NCI-H226 (cell line): ENCODE results near the gene KIF1B.
"Not testable (repeated sequence)": the region's sequence is repeated elsewhere in the genome, so short reads cannot be mapped to it uniquely, and the experiment has no call there.

Experiments
- DNase-seq: peaks from one replicate; pipeline ENCODE4 v3.0.0-alpha.2; 2015

KIF1B gene

DNA sequence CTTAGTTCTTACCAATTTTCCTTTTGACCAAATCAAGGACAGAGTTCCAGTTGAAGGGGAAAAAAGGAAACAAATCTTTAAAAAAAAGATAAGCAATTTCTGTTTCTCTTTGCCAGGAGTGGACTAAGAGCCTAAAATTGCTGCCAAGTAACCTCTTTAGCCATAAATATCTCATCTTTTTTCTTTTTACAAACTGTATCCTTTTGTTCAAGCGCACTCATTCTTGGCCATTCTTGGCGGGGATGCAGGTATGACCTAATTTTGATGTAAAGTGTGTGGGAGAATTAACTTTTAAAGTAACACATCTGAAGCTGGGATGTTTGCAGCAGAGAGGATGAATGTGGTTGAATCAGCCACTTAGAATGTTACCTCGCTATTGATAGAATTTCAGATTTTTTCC is 13.4 kb upstream of the KIF1B start:
- peak; percentile 79 for DNase-seq

DNA sequence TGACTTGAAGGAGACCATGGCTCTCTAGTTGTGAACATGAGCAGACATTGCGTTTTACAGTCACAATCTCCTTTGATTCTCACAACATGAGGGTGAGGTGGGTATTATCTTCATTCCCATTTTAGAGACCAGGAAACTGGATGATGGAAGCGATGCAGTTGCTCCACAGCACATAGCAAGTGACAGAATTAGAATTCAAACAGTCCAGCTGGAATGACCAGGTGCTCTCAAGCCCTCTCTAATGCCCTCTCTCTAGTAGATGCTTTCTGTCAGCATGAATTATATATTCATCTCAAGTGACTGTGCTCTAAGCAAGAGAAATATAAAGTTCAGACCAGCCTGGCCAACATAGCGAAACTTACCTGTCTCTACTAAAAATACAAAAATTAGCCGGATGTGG is 9.8 kb upstream of the KIF1B start:
- no peak for DNase-seq

DNA sequence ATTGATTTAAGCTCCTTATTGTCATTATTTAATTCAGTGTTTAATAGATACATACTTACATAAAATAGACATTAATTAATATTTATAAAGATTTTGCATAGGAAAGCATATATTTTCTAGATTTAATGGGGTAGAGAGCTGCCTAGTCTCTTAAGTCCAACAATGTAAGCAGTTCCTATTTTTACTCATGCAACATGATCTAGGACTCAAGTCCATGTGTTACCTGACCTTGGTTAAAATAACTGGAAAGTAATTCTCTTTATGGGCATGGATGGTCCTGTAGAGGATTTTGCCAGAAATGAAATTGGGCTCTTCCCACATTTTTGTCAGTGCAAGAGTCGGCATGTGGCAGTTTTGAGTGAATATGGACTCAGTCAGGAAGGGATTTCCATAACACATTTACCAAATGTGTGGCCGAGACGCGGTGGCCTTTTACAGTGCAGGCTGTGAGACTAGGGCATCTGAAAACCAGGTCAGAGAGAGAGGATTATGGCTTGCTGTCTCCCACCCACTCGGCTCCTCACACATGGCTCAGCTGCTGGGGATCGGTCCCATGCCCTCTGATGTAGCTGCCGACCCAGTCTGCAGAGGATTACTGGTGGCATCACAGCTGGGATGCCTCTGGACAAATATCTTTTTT is 6.2 kb upstream of the KIF1B start:
- DNase-seq = no peak

DNA sequence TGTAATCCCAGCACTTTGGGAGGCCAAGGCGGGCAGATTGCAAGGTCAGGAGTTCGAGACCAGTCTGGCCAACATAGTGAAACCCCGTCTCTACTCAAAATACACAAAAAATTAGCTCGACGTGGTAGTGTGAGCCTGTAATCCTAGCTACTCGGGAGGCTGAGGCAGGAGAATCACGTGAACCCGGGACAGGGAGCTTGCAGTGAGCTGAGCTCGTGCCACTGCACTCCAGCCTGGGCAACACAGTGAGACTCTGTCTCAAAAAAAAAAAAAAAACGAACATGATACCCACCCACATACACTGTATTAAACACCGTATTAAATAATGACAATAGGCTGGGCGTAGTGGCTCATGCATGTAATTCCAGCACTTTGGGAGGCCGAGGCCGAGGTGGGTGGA is 5.2 kb upstream of the KIF1B start:
- DNase-seq = not testable (repeated sequence)

DNA sequence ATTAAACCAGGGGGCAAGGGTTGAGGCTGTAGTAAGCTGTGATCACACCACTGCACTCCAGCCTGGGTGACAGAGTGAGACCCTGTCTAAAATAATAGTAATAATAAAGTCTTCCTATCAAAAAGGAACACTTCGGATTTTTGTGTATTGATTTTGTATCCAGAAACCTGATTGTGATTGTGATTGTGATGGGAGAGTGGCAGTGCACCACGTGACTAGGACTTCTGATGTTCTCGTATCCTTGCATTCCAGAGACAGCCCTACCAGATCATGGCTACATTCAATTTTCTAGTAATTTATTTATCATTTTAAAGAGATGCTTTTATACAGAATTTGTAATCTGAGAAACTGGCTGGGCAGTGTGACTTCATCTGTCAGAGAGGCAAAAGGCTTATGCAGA is 2.6 kb upstream of the KIF1B start:
- DNase-seq = no peak

DNA sequence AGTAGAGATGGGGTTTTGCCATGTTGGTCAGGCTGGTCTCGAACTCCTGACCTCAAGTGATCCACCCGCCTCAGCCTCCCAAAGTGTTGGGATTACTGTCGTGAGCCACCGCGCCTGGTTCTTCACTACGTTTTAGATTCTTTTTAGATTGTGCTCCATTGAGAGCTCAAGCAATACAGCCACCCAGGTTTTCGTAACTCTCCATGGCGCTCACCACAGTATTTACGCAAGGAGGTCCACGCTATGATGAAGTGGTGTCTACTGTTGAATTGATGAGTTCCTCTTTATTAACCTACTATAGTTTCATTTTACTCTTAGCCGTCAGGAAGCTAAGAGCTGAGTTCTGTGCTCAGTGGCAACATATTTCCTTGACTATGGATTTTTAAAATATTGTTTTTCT is 1.8 kb upstream of the KIF1B start:
- no peak for DNase-seq

DNA sequence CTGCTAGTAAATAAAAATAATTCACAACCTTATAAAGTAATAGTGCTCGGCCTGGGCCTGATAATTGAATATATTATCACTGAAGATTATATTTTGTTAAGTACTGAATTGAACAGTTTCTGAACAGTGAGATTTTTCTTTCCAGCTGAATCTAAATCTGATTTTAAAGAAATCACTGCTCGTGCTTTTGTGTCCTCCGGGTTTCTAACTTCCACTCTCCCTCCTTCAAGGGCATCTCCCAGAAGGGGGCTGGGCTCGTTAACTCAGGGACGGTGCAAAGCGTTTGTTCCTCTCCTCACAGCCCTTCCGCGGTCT is 823 bp upstream of the KIF1B start:
- DNase-seq = no peak

DNA sequence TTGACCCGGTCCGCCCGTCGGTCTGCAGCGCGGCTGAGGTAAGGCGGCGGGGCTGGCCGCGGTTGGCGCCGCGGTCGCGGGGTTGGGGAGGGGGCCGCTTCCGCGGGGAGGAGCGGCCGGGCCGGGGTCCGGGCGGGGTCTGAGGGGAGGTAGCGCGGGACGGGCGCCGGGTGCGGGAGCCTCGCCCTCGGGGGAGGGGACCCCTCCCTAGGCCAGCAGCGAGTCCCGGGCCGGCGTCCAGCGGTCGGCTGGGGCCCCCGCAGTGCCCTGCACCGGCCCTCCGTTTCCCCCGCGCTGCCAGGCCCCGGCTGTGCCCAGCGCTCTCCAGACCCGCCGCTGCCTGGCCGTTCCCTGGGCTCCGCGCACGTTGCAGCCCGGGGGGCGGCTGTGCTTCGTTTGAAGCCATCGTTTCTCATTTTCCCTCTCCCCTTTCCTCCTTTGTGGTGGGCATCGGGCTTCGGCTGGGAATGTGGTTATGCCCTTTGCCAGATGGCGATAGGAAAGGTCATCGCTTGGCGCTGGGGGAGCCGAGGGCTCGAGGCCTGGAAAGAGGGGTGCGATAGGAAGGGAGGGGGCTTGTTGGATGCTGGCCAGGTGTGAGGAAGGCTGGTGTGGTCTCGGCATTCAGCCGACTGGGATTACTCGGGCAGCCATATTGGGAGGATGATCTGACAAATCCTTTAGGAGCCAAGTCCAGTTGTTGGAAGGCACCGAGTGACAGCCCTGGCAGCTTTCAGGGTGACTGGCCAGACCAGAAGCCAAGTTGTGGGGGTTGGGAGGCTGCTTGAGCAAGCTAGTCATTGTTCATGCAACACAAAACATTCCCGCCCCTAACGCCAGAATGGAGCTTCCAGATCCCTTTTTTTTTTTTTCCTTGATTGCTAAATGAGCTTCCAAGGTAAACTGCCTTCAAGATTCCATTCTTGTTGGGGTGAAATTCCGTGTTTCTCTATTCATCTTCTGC is 753 bp downstream of the KIF1B start:
- DNase-seq = peak; percentile 83

DNA sequence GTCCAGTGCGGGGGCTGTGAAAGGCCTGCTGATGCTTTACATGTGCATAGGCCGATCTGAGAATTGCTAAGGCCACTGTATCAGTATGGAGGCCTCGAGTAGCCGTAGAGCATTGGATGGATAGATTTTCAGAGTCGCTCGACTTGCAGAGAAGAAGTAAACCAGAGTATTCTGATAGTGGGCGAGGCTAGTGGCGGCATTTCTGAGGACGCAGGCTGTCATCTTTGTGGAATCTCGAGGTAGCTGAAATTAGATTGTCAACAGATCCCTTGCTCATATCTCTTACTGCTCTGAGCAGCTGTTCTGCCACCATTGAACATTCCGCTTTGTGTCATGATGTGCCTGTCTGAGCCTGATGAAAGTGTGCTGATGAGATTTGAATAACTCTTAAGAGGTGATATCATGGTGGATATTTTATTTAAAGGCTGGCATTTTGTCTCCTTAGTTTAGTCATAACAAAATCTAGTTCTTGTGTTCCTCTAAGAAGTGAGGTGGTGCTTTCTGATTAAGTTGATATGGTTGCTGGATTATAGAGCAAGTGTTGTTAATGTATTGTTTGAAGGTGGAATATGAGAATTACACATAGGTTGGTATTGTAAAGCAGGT is 1.5 kb downstream of the KIF1B start:
- DNase-seq = no peak

DNA sequence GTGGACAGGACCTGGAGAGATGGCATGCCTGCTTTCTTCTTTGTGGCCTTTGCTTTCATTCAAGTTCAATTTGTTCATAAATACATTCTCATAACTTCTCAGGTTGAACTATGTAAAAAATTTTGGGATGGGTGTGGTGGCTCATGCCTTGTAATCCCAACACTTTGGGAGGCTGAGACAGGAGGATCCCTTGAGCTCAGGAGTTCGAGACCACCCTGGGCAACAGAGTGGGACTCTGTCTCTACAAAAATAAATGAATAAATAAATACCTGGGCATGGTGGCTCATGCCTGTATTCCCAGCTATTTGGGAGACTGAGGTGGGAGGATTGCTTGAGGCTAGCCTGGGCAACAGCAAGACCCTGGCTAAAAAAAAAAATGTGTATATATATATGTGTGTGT is 2.1 kb downstream of the KIF1B start:
- no peak for DNase-seq

DNA sequence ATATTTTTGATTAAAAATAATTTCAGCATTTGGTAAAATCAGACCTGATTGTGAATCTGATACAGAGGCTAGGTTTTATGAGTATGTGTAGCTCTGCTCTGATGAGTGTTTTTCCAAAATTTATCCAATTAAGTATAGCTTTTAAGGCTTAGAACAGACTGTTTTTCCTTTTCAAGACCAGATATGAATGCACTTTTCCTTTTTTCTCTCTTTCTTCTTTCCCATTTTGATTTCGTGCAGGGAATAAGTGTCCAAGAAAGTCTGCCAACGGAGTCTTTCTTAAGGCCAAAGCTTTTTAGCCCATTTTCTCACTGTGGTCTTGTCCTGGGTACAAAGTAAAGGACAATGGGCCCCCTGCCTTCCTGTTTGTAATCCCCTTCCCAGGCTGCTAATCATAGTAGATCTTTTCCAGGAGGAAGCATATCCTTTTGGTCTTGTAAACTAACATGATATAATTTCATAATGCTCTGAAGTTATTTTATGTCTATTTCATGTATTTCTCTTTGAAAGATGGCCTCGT is 2.9 kb downstream of the KIF1B start:
- no peak for DNase-seq

DNA sequence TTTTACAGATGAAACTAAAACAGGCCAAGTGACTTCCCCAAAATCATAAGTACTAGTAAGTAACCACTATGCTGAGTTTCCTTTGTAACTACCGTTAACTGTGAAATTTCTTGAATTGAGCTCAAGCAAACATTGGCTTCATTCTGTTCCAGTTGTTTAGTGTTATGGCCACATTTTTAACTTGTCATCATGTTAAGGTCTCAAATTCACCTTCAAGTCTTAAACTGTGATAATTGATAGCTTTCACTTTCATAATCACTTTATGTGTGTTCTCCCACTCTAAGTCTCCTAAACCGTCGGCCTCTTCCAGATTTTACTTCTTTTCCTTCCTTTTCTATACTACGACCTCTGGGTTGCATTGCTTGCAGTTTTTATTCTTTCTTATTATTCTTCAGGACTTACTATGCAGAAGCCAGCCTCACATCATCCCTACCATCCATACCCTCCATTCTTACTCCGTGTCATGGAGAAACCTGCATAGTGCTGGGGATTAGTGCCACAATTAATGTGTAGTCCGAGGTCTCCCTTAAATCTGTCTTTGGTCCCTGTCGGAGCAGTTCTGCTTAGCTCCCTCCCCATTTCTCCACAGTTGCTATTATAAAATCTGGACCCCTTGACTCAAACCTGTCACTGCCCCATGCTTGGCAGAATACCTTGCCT is 5.8 kb downstream of the KIF1B start:
- DNase-seq = no peak

DNA sequence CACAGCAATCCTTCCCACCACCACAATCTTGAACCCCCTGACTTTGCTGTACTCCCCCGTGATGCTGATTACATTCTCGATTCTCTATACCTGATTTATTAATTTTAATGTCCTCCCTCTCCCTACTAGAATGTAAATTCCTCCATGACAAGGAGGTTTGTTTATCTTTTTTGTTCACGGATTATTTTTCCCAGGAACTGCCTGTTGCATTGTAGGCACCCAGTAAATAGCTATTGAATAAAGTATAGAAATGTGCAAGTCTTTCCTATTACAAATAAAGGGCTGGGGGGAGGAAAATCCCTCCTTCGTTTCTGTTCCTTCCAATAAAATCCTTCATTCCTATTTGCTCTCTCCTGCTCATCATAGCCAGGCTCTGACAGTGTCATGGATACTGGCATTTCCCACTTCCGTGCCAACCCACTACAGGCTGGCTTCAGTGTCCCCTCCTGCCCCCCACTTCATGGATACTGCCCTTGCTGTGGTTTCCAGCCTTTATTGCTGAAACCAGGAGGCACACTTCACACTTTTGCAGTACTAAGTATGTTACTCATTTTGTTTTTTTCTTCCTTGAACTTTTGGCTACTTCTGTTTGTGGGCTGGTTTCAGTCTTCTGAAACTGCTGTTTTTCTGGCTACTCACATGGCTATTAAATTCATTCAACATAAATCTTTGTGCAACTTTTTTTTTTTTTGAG is 7.5 kb downstream of the KIF1B start:
- DNase-seq = no peak

DNA sequence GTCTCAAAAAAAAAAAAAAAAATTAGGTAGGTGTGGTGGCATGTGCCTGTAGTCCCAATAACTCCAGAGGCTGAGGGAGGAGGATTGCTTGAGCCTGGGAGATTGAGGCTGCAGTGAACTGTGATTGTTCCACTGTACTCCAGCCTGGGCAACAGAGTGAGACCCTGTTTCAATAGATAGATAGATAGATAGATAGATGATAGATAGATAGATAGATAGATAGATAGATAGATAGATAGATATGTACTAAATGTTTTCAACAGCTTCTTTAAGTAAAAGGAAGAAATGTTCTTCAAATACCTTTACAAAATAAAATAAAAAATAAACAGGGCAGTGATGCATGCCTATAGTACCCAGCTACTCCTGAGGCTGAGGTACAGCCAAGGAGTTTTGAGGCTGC is 9.8 kb downstream of the KIF1B start:
- DNase-seq = no peak

DNA sequence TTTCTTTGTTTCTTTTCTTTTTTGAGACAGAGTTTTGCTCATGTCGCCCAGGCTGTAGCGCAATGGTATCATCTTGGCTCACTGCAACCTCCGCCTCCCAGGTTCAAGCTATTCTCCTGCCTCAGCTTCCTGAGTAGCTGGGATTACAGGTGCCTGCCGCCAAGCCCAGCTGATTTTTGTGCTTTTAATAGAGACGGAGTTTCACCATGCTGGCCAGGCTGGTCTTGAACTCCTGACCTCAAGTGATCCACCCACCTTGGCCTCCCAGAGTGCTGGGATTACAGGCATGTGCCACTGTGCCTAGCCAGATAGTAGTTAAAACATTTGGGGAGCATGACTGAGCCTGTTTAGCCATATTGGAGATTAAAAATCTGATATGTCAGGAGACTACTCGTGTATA is 10.3 kb downstream of the KIF1B start:
- not testable (repeated sequence) for DNase-seq

DNA sequence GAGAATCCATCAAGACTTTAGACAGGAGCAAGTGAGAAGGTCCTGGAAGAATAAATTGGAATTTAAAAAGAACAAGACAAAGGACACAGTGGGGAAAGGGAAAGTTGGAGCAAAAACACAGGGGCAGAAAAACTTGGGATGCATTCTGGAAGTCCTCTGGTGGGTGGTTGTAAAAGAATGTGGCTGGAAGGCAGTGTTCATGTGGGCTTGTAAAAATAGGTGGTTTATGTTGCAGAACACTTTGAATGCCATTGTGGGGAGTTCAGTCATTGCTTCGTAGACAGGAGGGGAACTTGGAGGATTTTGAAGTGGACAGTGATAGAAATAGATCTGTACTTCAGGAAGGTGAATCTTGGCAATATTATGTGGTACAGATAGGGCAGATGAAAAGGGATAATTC is 15.2 kb downstream of the KIF1B start:
- DNase-seq = no peak

DNA sequence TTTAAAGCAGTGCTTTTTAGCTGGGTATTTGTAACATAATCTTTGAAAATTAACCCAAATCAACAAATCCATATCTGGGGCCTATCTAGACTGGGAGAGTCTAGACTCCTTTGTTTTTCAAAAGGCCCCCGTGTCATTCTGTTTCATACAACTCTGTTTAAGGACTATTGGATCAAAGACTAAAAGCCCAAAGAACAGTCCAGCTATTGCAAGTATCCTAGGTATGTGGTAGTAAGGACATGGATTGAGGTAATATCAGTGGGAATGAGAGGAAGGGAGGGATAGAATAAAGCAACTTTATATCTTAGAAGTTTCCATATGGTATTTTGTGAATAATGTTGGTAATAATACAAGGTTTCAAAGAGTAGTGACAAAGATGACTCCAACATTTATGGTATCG is 18.2 kb downstream of the KIF1B start:
- DNase-seq = no peak

DNA sequence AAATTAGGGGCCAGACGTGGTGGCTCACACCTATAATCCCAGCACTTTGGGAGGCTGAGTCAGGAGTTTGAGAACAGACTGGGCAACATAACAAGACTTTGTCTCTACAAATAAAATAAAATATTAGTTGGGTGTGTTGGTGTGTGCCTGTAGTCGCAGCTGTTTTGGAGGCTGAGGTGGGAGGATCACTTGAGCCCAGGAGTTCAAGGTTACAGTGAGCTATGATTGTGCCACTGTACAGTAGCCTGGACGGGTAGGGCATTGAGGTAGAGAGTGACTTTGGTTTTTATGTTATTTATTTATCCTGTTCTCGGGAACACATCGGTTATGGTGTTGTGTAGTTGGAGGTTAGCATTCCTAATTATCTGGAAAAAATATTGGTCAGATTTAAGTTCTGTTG is 19.5 kb downstream of the KIF1B start:
- no peak for DNase-seq

DNA sequence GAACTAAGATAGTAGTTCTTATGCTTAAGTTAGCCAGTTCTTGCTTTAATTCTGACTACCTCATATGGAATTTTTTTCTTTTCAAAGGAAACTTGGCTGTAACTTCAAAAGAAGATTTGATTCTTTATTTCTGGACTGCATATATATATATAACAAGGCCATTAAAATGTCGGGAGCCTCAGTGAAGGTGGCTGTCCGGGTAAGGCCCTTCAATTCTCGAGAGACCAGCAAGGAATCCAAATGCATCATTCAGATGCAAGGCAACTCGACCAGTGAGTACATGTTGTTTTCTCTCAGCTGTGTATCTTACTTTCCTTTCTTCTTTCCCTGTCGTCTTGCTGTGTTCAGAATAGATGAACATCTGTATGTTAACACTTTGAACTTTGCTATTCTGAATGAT is 21.8 kb downstream of the KIF1B start:
- DNase-seq = no peak

DNA sequence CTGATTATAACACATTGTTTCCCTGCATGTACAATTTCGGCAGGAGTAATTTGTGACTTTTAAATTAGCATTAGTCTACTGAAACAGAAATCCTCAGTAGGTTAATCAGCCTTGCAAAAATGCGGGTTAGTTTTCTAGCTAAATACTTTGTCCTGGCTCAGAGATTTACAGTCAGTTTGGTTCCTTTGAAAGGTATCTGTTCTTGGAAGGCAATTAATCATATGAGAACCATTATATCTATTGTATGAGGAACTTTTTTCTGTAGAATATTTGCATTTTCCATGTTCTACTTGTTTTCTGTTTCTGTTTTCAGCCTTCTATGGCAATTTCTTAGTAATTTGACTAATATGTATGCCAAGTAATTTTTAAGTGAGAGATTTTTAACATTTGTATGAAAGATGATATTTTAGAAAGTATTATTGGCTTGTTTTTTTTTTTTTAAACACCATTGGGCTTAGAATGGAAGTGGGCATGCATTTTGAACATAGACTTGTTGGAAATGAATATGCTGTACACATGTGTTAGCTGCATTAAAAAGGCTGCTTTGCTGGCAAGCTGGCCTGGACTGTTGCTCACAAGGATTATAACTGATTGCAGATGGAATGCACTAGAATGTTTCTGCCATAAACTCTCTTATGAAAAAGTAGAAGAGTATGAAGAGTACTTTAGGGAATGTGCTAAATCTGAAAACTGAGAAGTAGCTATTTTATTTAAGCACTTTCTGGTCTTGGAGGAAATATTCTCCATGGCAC is 26.2 kb downstream of the KIF1B start:
- DNase-seq = no peak

DNA sequence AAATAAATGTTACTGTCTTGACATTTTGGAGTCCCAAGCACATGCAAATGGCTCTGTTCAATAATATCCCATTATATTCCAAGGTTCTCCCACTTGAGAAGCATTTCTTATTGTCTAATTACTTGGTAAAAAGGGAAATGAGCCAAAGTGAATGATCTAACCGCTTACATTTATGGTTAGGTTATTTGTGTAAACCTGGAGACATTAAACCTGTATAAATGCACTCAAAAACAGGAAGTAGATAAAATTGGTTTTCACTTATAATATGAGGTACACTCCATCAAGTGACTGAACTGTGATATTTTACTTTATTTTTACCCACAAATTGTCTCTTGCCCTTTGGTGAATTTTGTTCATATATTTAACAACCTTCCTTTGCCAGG is 26.8 kb downstream of the KIF1B start:
- DNase-seq = no peak

DNA sequence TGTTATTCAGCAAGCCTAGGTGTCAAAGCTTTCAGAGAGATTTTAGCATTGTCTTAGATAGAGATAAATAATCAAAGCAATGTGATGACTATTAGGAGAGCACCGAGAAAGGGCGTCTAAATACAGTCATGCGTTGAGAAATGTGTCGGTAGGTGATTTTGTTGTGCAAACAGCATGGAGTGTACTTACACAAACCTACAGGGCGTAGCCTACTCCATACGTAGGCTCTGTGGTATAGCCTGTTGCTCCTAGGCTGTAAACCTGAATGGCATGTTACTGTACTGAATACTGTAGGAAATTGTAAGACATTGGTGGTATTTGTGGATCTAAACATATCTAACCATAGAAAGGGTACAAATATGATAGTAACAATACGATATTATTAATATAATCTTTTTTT is 31.8 kb downstream of the KIF1B start:
- DNase-seq = no peak
